8988T (cell line): Measurements from ENCODE around the gene TCF7.

Experiments
- DNase-seq: peaks from one replicate; pipeline ENCODE4 v3.0.0; 2011

The TCF7 gene

GRCh38 chr5:134113902-134114875 lies at the start of gene TCF7:
TCF7 (plus strand) TSS chr5:134114681; CDS start chr5:134114907, 226 bp downstream.
- peak; percentile 98 for DNase-seq

- no peak for DNase-seq
Observed at GRCh38 chr5:134069553-134069952, 44.9 kb upstream of the TCF7 start.

GRCh38 chr5:134070725-134071613 lies 43.5 kb upstream of the TCF7 start:
- peak; percentile 50 for DNase-seq

GRCh38 chr5:134071614-134072207 lies 42.8 kb upstream of the TCF7 start:
- no peak for DNase-seq

GRCh38 chr5:134072471-134073210 lies 41.8 kb upstream of the TCF7 start:
- DNase-seq, result no peak

GRCh38 chr5:134073404-134073803 lies 41.1 kb upstream of the TCF7 start:
- DNase-seq, result no peak

GRCh38 chr5:134075102-134075501 lies 39.4 kb upstream of the TCF7 start:
- no peak for DNase-seq

GRCh38 chr5:134077926-134078580 lies 36.4 kb upstream of the TCF7 start:
- DNase-seq, result no peak

GRCh38 chr5:134079748-134080581 lies 34.5 kb upstream of the TCF7 start:
- no peak for DNase-seq

GRCh38 chr5:134082264-134082992 lies 32.1 kb upstream of the TCF7 start:
- DNase-seq, result no peak

GRCh38 chr5:134083517-134083916 lies 31.0 kb upstream of the TCF7 start:
- no peak for DNase-seq

- DNase-seq, result no peak
Observed at GRCh38 chr5:134084022-134084565, 30.4 kb upstream of the TCF7 start.

- DNase-seq, result no peak
Observed at GRCh38 chr5:134084570-134084969, 29.9 kb upstream of the TCF7 start.

- DNase-seq, result no peak
Observed at GRCh38 chr5:134085411-134085810, 29.1 kb upstream of the TCF7 start.

GRCh38 chr5:134086225-134086942 lies 28.1 kb upstream of the TCF7 start:
- DNase-seq, result no peak

- no peak for DNase-seq
Observed at GRCh38 chr5:134086943-134087305, 27.6 kb upstream of the TCF7 start.

- peak; percentile 4 for DNase-seq
Observed at GRCh38 chr5:134088291-134088690, 26.2 kb upstream of the TCF7 start.

- DNase-seq, result peak; percentile 2
Observed at GRCh38 chr5:134088994-134089560, 25.4 kb upstream of the TCF7 start.

GRCh38 chr5:134090522-134090921 lies 24.0 kb upstream of the TCF7 start:
- DNase-seq, result no peak
